Central memory CD8-positive, alpha-beta T cell (primary cell): ENCODE measurements around the gene TRIM6.

ENCODE experiments used
- ATAC-seq: fragments of 150-1000 bp; cut with Tn5 transposase; replicated peaks from 2 replicates; pipeline ENCODE4 v1.10.0; 2022; ENCODE audit warnings: mild to moderate bottlenecking, moderate FRiP score, moderate number of reproducible peaks; ENCODE audit not compliant: poor library complexity, severe bottlenecking; ENCODE audit errors: extremely low read depth
- DNase-seq, 2 donors: peaks; one replicate each; pipeline ENCODE4 v3.0.0; 2021; ENCODE audit warnings: low spot score in 2 of 2
- H3K27ac Mint-ChIP-seq: one replicate; pipeline ENCODE4 v1.8.0; 2022; ENCODE audit warnings: low read depth, mild to moderate bottlenecking, moderate library complexity, mixed read lengths
- H3K27me3 Mint-ChIP-seq: one replicate; pipeline ENCODE4 v1.8.0; 2022; ENCODE audit warnings: mixed read lengths
- H3K36me3 Mint-ChIP-seq: one replicate; pipeline ENCODE4 v1.8.0; 2022; ENCODE audit warnings: mild to moderate bottlenecking, moderate library complexity, mixed read lengths; ENCODE audit not compliant: insufficient read depth
- H3K4me1 Mint-ChIP-seq: one replicate; pipeline ENCODE4 v1.8.0; 2022; ENCODE audit warnings: mixed read lengths
- H3K4me3 Mint-ChIP-seq: one replicate; pipeline ENCODE4 v1.8.0; 2022; ENCODE audit warnings: mild to moderate bottlenecking, moderate library complexity, mixed read lengths
- H3K9me3 Mint-ChIP-seq: one replicate; pipeline ENCODE4 v1.8.0; 2022; ENCODE audit warnings: mixed read lengths

Gene TRIM6, protein sequence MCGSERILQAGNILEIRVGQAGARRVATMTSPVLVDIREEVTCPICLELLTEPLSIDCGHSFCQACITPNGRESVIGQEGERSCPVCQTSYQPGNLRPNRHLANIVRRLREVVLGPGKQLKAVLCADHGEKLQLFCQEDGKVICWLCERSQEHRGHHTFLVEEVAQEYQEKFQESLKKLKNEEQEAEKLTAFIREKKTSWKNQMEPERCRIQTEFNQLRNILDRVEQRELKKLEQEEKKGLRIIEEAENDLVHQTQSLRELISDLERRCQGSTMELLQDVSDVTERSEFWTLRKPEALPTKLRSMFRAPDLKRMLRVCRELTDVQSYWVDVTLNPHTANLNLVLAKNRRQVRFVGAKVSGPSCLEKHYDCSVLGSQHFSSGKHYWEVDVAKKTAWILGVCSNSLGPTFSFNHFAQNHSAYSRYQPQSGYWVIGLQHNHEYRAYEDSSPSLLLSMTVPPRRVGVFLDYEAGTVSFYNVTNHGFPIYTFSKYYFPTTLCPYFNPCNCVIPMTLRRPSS

DNA sequence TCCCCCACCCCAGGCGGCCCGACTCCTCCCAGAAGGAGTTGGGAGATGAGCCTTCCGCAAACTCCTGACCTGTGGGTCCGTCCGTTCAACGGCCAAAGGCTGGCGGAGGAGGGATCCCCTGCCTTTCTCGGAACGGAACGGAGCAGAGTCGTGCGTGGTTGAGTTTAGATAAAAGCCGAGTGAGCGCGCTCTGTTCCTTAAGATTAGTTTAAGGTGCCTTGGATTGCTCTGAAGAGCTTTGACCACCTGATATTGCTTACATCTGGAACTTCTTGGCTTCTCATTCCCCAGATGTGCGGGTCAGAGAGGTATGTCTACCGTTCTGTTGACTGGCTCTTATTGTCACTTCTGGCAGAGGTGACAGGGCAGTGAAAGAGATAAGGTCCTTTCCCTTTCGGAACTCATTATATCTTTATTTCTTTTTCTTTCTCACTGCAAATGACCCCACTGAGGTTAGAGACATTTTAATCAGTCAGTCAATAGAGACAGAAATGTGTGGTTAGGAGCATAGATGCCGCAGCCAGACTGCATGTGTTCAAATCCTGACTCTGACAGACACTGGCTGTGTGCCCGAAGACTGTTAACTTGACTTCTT lies at the start of gene TRIM6:
Gene TRIM6, plus strand, starts transcription at position 31 of the 595 bp plus-strand sequence. Its CDS starts 261 bp downstream, at position 292.
- peaks cover 1% of the 10 kb centered on the region for H3K36me3 Mint-ChIP-seq
- peaks cover 25% of the 10 kb centered on the region for H3K27me3 Mint-ChIP-seq
- ATAC-seq: no peak
- peak within 1 kb of the TSS; percentile 53 for H3K4me3 Mint-ChIP-seq
- H3K9me3 Mint-ChIP-seq: no peaks in the 10 kb centered on the region
- no peak within 1 kb of the TSS for H3K27ac Mint-ChIP-seq
- H3K4me1 Mint-ChIP-seq: no peaks in the 10 kb centered on the region
- DNase-seq: no peak

DNA sequence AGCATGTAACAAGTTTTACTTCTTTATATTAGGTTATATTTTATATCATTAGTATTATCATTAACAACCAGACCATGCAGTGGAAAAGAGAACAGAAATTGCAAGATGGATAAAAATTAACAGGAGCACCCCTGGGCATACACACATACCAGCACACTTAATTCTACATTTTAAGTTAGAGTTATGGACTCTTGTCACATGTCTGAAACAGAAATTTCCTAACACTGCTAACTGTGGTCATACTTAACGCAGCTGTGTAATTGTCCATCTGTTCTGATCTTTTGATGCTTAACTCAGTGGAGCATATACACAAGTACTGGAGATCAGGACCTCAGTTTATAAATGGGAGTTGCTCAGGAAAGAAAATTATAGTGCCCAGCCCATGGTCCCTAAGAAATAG lies 48.5 kb upstream of the TRIM6 start:
- H3K9me3 Mint-ChIP-seq: no peaks in the 10 kb centered on the region
- no peak overlapping the region for H3K27ac Mint-ChIP-seq
- no peaks in the 10 kb centered on the region for H3K4me1 Mint-ChIP-seq

DNA sequence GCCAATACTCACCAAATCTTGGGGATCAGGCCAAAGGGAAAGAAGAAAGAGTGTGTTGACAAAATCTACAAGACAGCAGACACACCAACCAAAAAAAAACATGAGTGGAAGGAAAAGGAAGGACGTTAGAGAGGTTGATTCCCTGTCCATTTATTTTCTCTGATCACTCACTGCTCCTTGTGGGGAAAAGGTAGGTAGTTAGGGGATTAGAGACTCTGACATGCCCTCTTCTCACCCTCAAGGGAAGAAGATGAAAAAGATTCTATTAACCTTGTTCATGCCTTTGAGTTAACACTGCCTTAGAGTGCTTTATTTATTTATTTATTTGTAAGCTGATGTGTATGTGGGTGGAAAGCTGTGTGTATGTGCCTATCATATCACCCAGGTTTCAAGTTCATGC lies 48.0 kb upstream of the TRIM6 start, which contains the start of gene OR52H1:
Gene OR52H1, minus strand, starts transcription at position 101 of the 400 bp plus-strand sequence. CDS start 3,035 bp downstream, outside the sequence.
- H3K9me3 Mint-ChIP-seq: no peaks in the 10 kb centered on the region

More for the DNA sequence above, 48.5 kb upstream of the TRIM6 start:
- no peaks in the 10 kb centered on the region for H3K36me3 Mint-ChIP-seq
- no peak overlapping the region for H3K4me3 Mint-ChIP-seq
- ATAC-seq (no peak), DNase-seq (no peak)
- H3K27me3 Mint-ChIP-seq: peaks cover 25% of the 10 kb centered on the region

DNA sequence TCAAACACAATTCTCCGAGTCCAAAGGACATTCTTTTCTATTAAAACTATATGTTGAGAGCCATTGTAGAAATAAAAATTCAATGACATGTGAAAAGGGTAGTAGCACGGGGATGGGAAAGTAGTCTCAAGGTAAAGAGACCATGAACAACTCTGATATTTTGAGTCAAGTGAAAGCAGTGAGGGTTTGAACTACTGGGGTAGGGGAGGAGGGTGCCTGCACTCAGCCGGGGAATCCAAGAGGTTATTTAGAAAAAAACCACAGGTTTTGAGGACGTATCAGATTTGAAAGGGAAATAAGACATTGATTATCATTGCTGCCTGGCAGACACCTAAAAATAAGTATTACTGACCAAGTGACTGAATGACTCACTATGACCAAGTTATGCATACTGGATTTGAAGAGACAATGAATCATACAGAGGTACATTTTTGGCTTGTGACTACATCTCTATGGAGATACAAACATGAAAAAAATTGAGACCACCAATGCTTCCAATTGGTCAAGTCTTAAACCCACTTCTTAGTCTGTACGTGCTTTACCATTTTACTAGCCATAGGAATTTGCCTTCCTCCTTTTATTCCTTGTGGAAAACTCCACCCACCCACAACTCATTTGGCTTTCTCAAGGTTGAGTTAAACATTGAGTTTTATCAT lies 45.9 kb upstream of the TRIM6 start:
- DNase-seq (no peak), ATAC-seq (no peak)
- Mint-ChIP-seq H3K36me3 (no peaks in the 10 kb centered on the region), H3K4me1 (no peaks in the 10 kb centered on the region), H3K9me3 (no peaks in the 10 kb centered on the region), H3K4me3 (no peak overlapping the region), H3K27me3 (peaks cover 42% of the 10 kb centered on the region), H3K27ac (no peak overlapping the region)

More for the DNA sequence above, 48.0 kb upstream of the TRIM6 start, which contains the start of gene OR52H1:
- no peaks in the 10 kb centered on the region for H3K4me1 Mint-ChIP-seq
- H3K4me3 Mint-ChIP-seq: no peak within 1 kb of the TSS
- H3K36me3 Mint-ChIP-seq: no peaks in the 10 kb centered on the region
- peaks cover 25% of the 10 kb centered on the region for H3K27me3 Mint-ChIP-seq
- DNase-seq (no peak), ATAC-seq (no peak)
- H3K27ac Mint-ChIP-seq: no peak within 1 kb of the TSS

DNA sequence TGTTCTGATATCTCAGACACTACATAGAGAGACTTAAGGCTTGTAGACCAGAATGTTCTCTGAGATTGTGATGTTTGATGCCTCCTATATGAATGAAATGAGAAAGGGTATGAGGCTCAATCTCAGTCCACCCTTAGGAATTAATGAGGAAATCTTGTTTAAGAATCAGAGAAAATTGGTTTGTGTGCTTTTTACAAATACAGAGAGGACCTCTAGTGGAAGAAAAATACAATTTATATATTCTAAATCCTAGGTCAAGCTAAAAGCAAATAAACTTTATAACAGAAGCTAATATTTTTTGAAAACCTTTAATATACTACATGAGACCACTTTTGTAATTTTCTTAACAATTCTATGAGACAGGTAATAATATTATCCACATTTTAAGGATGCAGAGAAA lies 43.1 kb upstream of the TRIM6 start:
- DNase-seq: no peak

DNA sequence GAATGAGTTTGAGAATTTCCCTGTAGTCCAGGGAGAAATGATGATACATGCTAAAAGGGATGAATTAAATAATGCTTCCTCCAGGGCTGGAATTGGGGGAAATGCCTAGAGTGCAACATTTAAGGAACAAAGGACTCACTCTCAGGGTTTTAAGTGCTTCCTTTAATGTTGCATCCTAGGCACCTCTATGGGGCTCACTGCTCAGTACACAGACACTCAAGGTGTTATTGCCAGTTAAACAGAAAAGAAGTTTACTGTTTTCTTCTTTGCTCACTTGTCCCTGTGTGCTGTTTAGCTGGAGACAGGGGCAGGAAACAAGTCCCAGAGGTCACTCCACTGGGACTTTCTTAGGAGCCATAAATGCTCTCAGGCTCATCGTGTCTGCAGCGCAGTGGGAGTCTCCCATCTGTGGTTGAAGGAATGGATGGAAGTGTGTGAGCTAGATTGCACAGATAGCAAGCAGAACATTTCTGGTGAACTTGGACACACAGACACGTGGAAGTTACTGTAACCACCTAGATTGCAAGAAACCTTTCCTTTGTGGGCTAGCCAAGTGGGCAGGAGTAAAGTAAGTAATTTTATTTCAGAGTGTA lies 39.7 kb upstream of the TRIM6 start:
- no peaks in the 10 kb centered on the region for H3K9me3 Mint-ChIP-seq
- no peak overlapping the region for H3K27ac Mint-ChIP-seq
- H3K4me3 Mint-ChIP-seq: no peak overlapping the region
- H3K4me1 Mint-ChIP-seq: no peaks in the 10 kb centered on the region
- DNase-seq (no peak), ATAC-seq (no peak)
- H3K27me3 Mint-ChIP-seq: peaks cover 32% of the 10 kb centered on the region
- no peaks in the 10 kb centered on the region for H3K36me3 Mint-ChIP-seq

More for the DNA sequence above, 43.1 kb upstream of the TRIM6 start:
- Mint-ChIP-seq H3K36me3 (no peaks in the 10 kb centered on the region), H3K27ac (no peak overlapping the region), H3K4me1 (no peaks in the 10 kb centered on the region), H3K4me3 (no peak overlapping the region), H3K27me3 (peaks cover 43% of the 10 kb centered on the region), H3K9me3 (no peaks in the 10 kb centered on the region)
- ATAC-seq: no peak

DNA sequence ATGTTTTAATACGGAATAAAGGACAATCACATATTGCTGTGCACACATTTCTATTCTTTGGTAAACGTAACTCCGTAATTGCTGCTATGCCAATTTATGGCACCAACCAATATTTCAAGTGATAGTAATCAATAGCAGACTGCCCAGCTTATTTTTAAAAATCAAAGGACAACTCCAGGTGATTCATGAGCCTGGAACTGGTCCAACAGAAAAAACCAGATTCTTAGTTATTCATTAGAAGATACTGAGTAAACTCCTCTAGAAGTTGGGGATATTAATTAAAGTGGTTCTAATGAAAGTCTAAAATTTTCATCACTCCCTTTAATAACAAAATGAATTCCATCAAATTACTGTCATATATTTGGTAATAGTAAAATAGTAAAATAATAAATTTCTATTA lies 38.7 kb upstream of the TRIM6 start:
- no peak for ATAC-seq
- H3K27ac Mint-ChIP-seq: no peak overlapping the region
- no peak overlapping the region for H3K4me3 Mint-ChIP-seq
- no peaks in the 10 kb centered on the region for H3K9me3 Mint-ChIP-seq
- H3K4me1 Mint-ChIP-seq: no peaks in the 10 kb centered on the region
- peaks cover 28% of the 10 kb centered on the region for H3K27me3 Mint-ChIP-seq
- DNase-seq: no peak
- no peaks in the 10 kb centered on the region for H3K36me3 Mint-ChIP-seq

DNA sequence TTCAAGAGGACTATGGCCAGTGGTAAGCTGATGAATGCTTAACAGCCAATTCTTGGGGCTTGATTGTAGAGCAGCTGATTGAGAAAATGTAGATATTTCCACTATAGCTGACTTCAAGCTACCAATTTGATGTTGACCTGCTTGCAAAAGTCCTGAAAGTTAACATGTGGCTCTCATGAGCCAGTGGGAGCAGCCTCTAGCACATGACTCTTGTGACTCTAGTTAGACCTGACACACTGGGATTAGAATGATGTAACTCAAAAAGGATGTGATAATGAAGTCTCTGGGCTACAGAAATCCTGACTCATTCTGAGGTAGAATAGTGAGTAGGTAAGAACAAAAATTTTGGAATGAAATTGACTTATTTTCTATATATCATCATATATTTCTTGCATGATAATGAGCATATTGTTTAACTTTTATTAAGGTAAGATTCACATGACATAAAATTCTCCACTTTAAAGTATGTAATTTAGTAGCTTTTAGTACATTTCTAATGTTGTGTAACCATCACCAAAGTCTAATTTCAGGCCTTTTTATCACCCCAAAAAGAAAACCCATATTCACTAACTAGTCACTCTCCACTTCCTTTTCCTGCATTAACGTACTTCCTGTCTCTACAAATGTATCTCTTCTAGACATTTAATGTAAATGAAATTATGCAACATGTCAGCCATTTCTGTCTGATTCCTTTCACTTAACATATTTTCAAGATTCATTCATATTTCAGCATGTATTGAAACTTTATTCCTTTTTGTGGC lies 32.0 kb upstream of the TRIM6 start:
- no peaks in the 10 kb centered on the region for H3K9me3 Mint-ChIP-seq
- H3K27me3 Mint-ChIP-seq: peaks cover 9% of the 10 kb centered on the region
- DNase-seq: no peak
- H3K4me3 Mint-ChIP-seq: no peak overlapping the region
- H3K4me1 Mint-ChIP-seq: peaks cover 5% of the 10 kb centered on the region
- no peaks in the 10 kb centered on the region for H3K36me3 Mint-ChIP-seq
- H3K27ac Mint-ChIP-seq: no peak overlapping the region
- ATAC-seq: no peak

DNA sequence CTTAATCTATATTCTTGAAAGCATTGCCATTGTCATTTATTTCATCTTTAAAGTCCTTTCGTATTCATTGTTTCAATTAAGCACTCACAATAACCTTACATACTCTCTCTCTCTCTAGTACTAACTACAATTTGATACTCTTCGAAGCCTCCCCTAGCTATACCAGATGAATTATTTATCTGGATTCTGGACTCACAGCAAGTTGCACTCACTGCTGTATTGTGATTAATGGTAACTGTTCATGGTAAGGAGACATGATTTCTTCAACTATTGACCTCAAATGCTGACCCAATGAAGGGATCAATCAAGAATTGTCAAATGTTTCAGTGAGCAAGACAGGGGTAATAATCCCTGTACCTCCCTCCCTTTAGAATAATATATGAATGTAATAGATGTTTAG lies 21.8 kb upstream of the TRIM6 start:
- Mint-ChIP-seq H3K9me3 (no peaks in the 10 kb centered on the region), H3K27me3 (peaks cover 10% of the 10 kb centered on the region), H3K27ac (no peak overlapping the region), H3K4me3 (no peak overlapping the region), H3K36me3 (no peaks in the 10 kb centered on the region), H3K4me1 (no peaks in the 10 kb centered on the region)
- DNase-seq (no peak), ATAC-seq (no peak)

DNA sequence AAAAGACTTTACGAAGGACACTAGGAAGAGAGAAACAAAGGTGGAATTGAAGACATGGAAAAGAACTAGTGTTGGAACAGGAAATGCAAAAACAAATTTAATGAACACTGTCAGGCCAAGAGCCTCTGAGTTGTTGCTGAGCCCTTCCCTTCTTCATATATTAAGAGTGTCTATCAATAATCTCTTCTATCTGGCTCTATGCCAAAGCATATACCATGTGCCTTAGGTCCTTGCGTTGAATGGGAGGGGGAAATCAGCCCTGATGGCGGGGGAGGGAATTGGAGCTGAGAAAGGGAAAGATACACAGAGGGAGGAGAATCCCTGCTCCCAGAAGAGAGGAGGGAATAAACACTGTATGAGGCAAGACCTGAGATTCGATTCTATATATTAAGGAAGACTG lies 21.3 kb upstream of the TRIM6 start:
- H3K27me3 Mint-ChIP-seq: peaks cover 10% of the 10 kb centered on the region
- ATAC-seq: no peak
- H3K27ac Mint-ChIP-seq: no peak overlapping the region
- DNase-seq: no peak
- no peaks in the 10 kb centered on the region for H3K36me3 Mint-ChIP-seq
- no peaks in the 10 kb centered on the region for H3K4me1 Mint-ChIP-seq
- H3K4me3 Mint-ChIP-seq: no peak overlapping the region
- H3K9me3 Mint-ChIP-seq: no peaks in the 10 kb centered on the region

DNA sequence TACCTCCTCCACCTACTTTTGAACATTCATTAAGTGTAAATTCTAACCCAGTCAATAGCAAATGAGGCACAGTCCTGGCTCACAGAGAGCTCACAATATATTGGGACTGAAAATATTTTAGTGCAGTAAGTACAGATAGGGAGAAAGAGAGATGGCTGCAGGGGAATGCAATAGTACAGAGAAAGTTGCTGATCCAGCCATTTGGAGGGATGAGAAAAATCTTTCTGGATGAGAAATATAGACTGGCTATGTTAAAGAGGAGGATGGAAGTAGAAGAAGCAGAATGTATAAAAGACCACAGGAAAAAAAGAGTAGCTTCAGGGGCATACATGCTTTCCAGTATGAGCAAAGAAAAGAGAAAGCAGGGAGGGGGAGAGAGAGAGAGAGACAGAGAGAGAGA lies 19.3 kb upstream of the TRIM6 start:
- DNase-seq: no peak

DNA sequence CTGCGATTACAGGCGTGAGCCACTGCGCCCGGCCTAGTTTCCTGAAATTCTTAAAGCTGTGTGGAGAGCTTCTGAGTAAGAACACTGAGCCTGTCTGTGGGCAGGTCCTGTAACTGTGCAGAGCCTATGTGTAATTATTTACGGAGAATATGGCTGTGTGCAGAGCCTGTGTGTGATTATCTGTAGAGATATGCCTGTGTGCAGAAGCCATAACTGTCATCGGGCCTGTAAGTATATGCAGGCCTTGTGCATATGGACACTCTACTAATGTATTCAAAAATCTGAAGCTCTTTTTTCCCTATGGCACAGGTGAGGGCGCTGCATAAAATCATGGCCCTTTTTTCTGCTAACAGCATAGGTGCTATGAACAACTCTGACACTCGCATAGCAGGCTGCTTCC lies 15.9 kb upstream of the TRIM6 start, which contains the start of gene OR52B6:
Gene OR52B6, plus strand, starts transcription at position 301 of the 400 bp plus-strand sequence. Its CDS starts 0 bp downstream, at position 301.
- Mint-ChIP-seq H3K9me3 (no peaks in the 10 kb centered on the region), H3K27ac (no peak within 1 kb of the TSS), H3K27me3 (no peaks in the 10 kb centered on the region), H3K36me3 (no peaks in the 10 kb centered on the region), H3K4me1 (no peaks in the 10 kb centered on the region), H3K4me3 (no peak within 1 kb of the TSS)
- DNase-seq (no peak), ATAC-seq (no peak)

More for the DNA sequence above, 19.3 kb upstream of the TRIM6 start:
- H3K27ac Mint-ChIP-seq: no peak overlapping the region
- no peak for ATAC-seq
- H3K27me3 Mint-ChIP-seq: no peaks in the 10 kb centered on the region
- H3K36me3 Mint-ChIP-seq: no peaks in the 10 kb centered on the region
- no peaks in the 10 kb centered on the region for H3K4me1 Mint-ChIP-seq
- H3K9me3 Mint-ChIP-seq: no peaks in the 10 kb centered on the region
- H3K4me3 Mint-ChIP-seq: no peak overlapping the region
